Right atrium auricular region (tissue), 2 donors: ENCODE data around the gene CEPT1. TPM values are rescaled to one million over a fixed set of nuclear protein-coding genes. Genes with fewer than 3 reads are reported as not detected.
A peak's percentile ranks its signal among the peaks of the same experiment; 100 is the strongest.

Source experiments
- DNase-seq: peaks from one replicate; pipeline ENCODE4 v3.0.0-alpha.2; 2019; ENCODE audit warnings: low spot score
- H3K27ac ChIP-seq, 2 donors: fragments of 200-600 bp; sonication (generic); 1 replicate in 1 of 2; 2 replicates in 1 of 2; pipeline ENCODE4 v1.5.1; 2016 to 2019
- H3K27me3 ChIP-seq, 2 donors: fragments of 200-600 bp; sonication (generic); one replicate each; pipeline versions ENCODE4 v1.5.1 to v1.6.0; 2017 to 2019
- H3K36me3 ChIP-seq: fragments of 200-600 bp; sonication (generic); one replicate; pipeline ENCODE4 v1.5.1; 2016
- H3K4me1 ChIP-seq, 2 donors: fragments of 200-600 bp; sonication (generic); one replicate each; pipeline versions ENCODE4 v1.5.1 to v1.6.0; 2017 to 2019
- H3K4me3 ChIP-seq, 2 donors: fragments of 200-600 bp; sonication (generic); 1 replicate in 1 of 2; 2 replicates in 1 of 2; pipeline ENCODE4 v1.5.1; 2017 to 2019; ENCODE audit warnings: mild to moderate bottlenecking in 1 of 2, moderate library complexity in 1 of 2
- H3K9me3 ChIP-seq, 2 donors: fragments of 200-600 bp; sonication (generic); one replicate each; pipeline ENCODE4 v1.5.1; 2019
- total RNA-seq, 2 donors: library from RNA; depleted of rRNA; stranded (reverse); fragments of >200 nt; gene quantifications; one replicate each; pipeline ENCODE4 v1.1.0, GENCODE V29; 2016
- TF ChIP-seq, protein P1 (sequence below), 2 donors: fragments of 200-600 bp; sonication (generic); IDR thresholded peaks; one replicate each; pipeline ENCODE4 v1.5.1; 2019; ENCODE audit warnings: antibody characterized with exemption in 2 of 2

CEPT1 gene
- total RNA-seq, 2 donors from 2014 or later, result 11.6 to 14.0 TPM

DNA sequence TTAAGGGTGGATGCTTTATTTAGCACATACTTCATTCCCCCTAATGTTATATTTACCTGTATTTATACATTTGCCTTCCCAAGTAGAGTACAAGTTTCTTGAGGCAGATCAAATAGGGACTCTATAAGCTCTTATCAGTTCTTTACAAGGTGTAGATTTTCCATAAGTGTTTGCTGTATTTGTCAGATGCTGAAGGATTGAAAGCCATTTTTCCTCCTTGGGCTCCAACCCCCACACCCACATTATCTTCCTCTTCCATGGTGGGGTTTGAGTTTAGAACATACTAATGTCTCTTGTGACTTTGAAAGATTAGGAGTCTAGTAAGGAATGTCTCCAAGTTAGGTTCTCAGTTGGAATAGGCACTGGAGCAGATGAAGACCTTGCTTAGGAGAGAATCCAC is 85.1 kb downstream of the CEPT1 start:
- Histone ChIP-seq H3K27me3 (no peaks in the 10 kb centered on the region), H3K4me3 (no peak overlapping the region), H3K9me3 (no peaks in the 10 kb centered on the region), H3K27ac (no peak overlapping the region), H3K36me3 (no peaks in the 10 kb centered on the region), H3K4me1 (peaks cover 0 to 22% of the 10 kb centered on the region in 2 donors)
- TF ChIP-seq, protein P1, sequence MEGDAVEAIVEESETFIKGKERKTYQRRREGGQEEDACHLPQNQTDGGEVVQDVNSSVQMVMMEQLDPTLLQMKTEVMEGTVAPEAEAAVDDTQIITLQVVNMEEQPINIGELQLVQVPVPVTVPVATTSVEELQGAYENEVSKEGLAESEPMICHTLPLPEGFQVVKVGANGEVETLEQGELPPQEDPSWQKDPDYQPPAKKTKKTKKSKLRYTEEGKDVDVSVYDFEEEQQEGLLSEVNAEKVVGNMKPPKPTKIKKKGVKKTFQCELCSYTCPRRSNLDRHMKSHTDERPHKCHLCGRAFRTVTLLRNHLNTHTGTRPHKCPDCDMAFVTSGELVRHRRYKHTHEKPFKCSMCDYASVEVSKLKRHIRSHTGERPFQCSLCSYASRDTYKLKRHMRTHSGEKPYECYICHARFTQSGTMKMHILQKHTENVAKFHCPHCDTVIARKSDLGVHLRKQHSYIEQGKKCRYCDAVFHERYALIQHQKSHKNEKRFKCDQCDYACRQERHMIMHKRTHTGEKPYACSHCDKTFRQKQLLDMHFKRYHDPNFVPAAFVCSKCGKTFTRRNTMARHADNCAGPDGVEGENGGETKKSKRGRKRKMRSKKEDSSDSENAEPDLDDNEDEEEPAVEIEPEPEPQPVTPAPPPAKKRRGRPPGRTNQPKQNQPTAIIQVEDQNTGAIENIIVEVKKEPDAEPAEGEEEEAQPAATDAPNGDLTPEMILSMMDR (IDR thresholded peaks at IDR 0.05), result no peak
- no peak for DNase-seq

DNA sequence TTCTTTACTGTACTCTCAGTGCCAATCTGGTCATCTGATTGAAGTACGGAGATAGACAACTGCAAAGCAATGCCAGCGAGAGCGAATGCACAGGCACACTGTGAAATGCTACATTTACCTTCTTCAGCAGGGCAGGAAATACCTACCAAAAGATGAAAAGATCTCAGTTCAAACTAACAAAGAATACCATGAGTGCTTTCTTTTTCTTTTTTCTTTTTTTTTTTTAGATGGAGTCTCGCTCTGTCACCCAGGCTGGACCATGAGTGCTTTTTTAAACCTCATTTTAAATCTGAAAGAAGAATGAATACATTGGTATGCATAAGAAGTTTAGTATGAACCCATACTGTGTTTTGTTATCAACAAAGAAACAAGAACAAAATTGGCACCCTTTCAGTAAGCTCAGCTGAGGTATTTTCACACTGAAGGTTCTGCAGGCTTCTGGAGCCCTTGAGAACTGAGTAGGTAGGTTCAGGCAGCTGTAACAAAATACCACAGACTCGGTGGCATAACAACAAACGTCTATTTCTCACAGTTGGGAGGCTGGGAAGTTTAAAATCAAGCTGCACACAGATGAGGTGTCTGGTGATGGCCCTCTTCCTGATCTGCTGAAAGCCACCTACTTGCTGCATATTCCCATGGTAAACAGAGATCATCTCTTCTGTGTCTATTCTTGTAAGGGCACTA is 85.8 kb downstream of the CEPT1 start:
- Histone ChIP-seq H3K4me3 (no peak overlapping the region), H3K9me3 (no peaks in the 10 kb centered on the region), H3K36me3 (no peaks in the 10 kb centered on the region), H3K27me3 (no peaks in the 10 kb centered on the region), H3K4me1 (peaks cover 0 to 22% of the 10 kb centered on the region in 2 donors), H3K27ac (no peak overlapping the region)
- DNase-seq, result no peak
- TF ChIP-seq, protein P1 (IDR thresholded peaks at IDR 0.05), result no peak

DNA sequence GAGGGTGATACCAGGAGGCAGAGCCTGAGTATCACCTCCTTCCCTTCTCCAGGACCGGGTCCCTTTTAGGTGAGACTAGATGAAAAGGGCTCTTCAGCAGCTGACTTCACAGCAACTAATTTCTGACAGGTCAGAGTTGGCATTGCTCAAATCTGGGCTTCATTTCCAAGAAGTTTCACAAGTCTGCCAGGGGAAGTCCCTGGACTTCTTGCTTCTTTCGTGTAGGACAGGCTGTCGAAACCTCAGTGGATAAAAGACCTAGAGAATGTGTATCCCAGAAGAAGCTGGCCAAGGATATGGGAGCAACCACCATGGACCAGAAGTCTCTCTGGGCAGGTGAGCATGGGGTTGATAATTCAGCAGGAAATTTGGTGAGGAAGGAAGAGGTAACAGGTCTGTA is 87.4 kb downstream of the CEPT1 start, which contains the start of gene CHI3L2:
TSS of gene CHI3L2 (plus strand) at position 280 of the 400 bp plus-strand sequence. CDS start at position 297, 17 bp downstream.
- Histone ChIP-seq H3K4me1 (peaks cover 0 to 20% of the 10 kb centered on the region in 2 donors), H3K4me3 (no peak within 1 kb of the TSS), H3K36me3 (no peaks in the 10 kb centered on the region), H3K27me3 (no peaks in the 10 kb centered on the region), H3K27ac (peak within 1 kb of the TSS; percentile 31 to 47), H3K9me3 (no peaks in the 10 kb centered on the region)
- TF ChIP-seq, protein P1 (IDR thresholded peaks at IDR 0.05), result no peak
- no peak for DNase-seq

DNA sequence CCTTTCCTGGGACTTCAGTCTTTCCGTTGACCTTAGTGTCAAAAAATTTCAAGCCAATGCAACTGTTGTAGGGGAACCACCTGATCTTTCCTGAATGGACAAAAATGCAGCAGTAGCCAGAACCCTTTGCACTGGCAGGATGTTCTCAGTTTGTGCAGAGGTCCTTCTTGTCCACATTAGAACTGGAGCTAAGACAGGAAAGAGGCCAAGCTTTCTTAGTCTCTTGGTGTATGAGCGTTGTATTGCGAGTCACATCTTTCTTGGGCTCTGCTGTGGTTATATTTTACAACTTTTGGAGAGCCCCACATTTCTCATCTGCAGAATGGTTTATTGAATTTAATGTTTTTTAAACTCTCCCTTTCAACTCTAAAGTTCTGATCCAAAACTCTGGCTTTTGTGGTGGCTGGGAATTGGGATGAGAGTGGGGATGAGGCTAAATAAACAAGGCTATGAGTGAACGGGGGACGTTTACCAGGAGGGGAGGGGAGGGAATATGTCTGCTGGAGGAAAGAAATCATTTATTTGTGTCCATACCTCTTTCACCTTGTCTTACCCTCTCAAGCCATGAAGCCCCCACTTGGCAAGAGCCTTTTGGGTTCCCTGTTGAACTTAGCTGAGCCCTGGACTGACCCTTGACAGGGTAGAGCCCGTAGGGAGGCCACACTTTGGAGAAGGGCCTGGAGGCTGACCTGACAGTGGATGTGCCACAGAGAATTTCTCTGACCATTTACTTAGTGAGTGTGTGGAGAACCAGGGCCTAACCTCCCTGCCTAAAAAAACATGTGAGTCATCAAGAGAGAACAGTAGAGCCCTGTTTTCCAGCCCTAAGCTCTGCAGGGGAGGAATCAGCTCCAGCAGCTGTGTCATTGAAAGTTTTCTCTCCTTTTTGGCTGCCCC is 88.1 kb downstream of the CEPT1 start:
- no peaks in the 10 kb centered on the region for H3K9me3 ChIP-seq
- TF ChIP-seq, protein P1 (IDR thresholded peaks at IDR 0.05), result no peak
- DNase-seq, result peak; percentile 67
- H3K27me3 ChIP-seq, result no peaks in the 10 kb centered on the region
- H3K4me3 ChIP-seq, result no peak overlapping the region
- H3K4me1 ChIP-seq, result peaks cover 0 to 14% of the 10 kb centered on the region in 2 donors
- H3K36me3 ChIP-seq, result no peaks in the 10 kb centered on the region
- peak overlapping the region; percentile 31 to 47 for H3K27ac ChIP-seq

DNA sequence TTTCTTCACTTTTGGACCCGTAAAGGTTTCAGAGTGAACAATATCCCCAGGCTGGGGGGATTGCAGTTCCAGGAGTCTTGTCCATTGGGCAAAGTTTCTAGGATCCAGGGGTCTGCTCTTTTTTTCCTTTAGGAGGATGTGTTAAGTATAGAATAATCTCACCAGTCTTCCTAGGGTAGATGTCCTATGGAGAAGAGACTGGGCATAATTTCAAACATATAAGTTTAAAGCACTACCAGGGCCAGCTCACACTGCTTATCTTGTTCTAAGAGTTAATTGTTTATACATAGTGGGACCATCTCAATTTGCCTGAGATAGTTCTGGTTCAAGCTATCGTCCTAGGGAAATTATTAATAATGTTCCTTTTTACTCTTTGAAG is 88.7 kb downstream of the CEPT1 start:
- H3K4me3 ChIP-seq, result no peak overlapping the region
- H3K4me1 ChIP-seq, result peaks cover 0 to 13% of the 10 kb centered on the region in 2 donors
- no peak for DNase-seq
- TF ChIP-seq, protein P1 (IDR thresholded peaks at IDR 0.05), result no peak
- no peaks in the 10 kb centered on the region for H3K36me3 ChIP-seq
- H3K27ac ChIP-seq, result peak overlapping the region in 1 of 2 donors; percentile 1
- H3K27me3 ChIP-seq, result no peaks in the 10 kb centered on the region
- H3K9me3 ChIP-seq, result no peaks in the 10 kb centered on the region
